GM19467 (cell line): ENCODE results near the gene ATP7A.
"Not testable (repeated sequence)": the region's sequence is repeated elsewhere in the genome, so short reads cannot be mapped to it uniquely, and the experiment has no call there.

Source experiments
- ATAC-seq: cut with Tn5 transposase; IDR thresholded peaks from one replicate; pipeline ENCODE4 v1.9.1; 2021; ENCODE audit warnings: mild to moderate bottlenecking, moderate library complexity; ENCODE audit not compliant: unreplicated experiment

The ATP7A gene

DNA sequence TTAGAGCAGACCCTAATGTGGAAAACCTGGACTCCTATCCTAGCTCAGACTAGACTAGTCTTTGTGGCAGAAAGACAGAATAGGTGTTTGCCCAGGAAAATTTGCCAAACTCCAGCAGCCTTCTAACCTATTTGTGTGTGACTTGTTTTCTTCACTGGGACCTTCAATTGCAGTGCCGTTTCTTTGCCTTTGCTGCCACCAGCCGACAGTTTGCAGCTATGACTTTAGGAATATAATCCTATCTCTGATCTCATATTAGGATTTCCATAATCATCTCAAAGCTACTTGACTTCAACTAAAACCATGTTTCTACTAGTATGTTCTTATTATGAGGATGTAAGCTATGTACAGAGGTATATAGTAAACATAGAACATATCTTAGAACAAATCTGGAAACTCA lies 119.2 kb downstream of the ATP7A start:
- no peak for ATAC-seq

DNA sequence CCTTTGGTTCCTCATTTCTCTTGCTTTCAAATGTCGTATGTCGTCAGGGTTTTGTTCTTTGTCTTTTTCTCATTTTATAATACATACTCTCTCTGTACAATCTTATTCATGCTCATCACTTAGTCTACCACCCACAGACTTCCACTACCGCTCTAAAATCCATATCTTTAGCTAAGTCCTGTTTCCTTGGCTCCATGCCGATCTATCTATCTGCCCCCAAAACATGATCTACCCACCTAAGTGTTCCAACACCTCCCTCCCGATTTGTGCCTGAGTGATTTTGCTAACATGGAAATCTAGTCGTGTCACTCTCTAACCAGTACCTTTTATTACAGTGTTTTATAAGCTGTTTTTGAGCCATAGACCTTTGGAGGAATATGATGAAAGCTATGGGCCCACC lies 124.6 kb downstream of the ATP7A start:
- ATAC-seq, result no peak

DNA sequence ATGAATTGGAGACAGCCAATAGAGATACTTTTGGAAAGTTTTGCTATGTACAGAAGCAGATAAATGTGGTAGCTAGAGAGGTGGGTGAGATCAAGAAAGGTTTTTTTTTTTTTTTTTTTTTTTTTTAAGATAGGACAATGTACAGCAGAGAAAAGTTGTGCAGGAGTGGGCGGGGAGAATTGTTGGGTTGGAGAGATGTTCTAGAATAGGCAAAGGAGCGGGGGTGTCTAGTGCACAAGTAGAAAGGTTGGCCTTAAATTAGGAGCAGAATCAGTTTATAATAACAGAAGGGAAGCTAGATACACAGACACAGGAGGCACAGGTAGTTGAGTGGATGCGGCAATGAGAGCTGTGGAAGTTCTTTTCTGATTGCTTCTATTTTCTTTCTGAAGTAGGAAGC lies 127.4 kb downstream of the ATP7A start:
- no peak for ATAC-seq

DNA sequence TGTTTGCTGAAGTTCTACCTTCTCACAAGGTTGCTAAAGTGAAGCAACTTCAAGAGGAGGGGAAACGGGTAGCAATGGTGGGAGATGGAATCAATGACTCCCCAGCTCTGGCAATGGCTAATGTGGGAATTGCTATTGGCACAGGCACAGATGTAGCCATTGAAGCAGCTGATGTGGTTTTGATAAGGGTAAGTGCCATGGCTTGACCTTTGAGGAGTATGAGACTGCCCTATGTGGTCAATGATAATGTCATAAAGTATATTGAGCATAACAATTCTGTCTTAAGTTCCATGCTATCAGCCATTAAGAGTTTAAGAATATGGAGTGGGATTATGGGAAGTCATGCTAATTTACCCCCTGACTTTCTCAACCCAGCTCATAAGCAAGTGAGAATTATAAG lies 132.1 kb downstream of the ATP7A start:
- ATAC-seq, result no peak

DNA sequence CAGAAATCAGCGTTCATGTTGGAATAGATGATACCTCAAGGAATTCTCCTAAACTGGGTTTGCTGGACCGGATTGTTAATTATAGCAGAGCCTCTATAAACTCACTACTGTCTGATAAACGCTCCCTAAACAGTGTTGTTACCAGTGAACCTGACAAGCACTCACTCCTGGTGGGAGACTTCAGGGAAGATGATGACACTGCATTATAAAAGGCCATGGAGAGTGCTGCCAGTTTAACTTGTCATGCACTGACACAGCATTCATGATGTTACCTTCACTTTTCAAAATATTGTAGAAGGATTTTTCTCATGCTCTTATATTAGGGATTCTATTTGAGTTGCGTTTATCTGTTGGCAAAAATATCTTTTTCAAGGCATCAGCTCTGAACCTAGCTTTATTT lies 135.9 kb downstream of the ATP7A start:
- no peak for ATAC-seq

DNA sequence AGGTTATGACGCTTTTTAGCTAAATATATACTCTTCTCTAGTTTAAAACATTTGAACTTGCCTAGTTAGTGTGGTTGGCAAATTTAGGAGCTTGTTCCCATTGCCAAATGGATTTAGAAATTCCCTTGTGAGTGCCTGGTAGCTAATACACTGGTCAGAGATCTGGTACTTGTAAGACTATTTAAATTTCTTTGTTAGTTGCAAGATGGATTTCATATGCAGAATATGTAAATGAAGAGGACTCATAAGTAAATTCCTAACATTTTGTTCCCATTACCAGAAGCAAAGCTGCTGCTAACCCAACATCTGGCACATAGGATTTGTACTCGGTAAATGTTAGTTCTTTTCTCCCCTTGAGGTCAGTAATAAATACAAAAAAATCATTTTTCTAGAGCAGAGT lies 137.6 kb downstream of the ATP7A start:
- no peak for ATAC-seq

DNA sequence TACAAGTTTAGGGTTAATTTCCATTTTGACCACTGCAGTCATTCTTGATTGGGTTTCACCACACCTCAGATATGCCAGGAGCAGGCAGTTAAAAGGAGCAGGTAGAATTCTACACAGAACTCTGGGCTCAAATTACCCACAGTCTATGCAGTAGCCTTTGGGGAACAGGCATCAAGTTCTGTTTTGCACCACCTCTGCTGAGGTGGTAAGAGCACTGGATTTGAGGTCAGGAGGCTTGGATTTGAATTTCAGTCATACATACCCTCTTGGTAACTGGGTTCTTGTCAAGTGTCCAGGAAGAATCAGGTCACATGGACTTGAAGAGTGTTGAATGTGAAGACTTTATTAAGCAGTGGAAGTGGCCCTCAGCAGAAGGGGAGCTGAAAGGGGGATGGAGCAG lies 153.2 kb downstream of the ATP7A start:
- ATAC-seq, result no peak

DNA sequence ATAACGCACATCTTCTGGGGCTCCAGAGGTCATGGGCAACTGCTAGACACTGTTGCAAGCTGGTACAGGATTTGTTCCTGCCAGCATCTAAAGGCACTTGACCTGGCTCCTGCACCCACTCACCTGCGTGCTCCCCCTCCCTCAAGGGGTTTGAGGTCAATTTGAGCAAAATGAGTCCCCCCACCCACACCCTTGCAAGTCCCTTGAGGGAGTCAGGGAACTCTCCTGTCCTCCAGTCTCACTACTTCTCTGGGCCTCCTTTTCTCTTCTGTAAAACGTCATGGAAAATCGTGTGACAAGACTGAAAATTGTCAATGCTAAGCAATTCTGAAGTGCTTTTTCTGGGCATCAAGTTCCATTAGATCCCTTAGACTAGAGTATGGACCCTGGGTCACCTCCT lies 153.7 kb downstream of the ATP7A start:
- ATAC-seq, result no peak

DNA sequence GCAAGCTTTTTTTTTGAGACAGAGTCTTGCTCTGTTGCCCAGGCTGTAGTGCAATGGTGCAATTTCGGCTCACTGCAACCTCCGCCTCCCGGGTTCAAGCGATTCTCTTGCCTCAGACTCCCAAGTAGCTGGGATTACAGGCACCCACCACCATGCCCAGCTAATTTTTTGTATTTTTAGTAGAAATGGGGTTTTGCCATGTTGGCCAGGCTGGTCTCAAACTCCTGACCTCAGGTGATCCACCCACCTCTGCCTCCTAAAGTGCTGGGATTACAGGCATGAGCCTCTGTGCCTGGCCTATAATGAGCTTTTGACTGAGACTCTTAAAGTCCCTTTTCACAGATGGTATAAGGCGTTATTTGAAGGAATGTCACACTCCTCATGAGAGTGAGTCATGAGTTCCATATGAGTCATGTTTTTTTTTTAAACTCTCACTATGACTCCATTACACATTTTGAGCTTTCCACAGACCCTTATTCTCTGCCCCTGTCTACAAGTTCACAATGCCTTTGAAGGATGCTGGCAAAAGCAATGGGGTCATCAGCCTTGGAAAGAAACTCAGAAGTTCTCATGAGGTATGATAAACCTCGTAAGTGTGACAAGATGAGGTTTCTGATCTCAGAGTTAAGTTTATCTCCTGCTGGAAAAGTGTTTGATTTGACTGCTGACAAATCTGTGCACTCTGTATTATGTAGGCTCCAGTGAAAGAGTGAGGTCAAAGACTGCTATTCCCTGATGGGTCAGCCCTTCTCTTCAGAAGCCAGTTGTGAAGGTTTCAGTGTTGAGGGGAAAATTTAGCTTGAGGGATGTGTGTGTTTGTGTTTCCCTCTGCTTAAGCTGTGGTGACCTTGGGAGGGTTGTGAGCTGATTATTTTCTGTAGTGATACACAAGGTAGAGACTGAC lies 154.5 kb downstream of the ATP7A start:
- ATAC-seq, result peak; percentile 72

DNA sequence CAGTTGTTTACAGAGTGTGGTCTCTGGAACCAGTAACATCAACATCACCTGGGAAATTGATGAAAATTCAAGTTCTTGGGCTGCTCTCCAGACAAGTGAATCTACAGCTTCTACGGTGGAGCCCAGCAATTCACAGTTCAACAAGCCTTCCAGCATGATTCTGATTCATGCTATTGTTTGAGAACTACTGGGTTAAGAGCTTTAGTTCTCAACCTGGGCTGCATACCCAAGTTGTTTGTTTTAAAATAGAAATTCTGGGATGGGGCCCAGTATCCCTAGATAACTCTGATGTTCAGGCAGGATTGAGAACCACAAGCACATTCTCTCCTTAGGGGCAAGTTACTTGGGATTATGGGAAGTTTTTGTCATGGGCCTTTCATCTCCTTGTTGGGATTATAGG lies 155.6 kb downstream of the ATP7A start:
- ATAC-seq, result no peak

DNA sequence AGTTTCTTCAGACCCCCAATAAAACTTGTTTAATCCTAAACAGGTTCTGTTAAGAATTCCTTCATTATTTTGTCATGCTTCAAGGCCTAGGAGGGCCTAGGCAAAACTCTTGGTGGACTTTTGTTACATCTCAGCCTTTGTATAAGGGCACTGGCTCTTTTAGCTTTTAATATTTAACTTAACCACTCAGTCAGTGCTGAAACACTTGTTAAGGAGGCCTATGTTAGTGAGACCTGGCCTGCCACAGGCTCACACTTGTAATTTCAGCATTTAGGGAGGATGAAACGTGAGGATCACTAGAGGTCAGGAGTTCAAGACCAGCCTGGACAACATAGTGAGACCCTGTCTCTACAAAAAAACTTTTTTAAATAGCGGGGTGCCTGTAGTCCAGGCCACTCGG lies 160.8 kb downstream of the ATP7A start:
- ATAC-seq, result no peak

DNA sequence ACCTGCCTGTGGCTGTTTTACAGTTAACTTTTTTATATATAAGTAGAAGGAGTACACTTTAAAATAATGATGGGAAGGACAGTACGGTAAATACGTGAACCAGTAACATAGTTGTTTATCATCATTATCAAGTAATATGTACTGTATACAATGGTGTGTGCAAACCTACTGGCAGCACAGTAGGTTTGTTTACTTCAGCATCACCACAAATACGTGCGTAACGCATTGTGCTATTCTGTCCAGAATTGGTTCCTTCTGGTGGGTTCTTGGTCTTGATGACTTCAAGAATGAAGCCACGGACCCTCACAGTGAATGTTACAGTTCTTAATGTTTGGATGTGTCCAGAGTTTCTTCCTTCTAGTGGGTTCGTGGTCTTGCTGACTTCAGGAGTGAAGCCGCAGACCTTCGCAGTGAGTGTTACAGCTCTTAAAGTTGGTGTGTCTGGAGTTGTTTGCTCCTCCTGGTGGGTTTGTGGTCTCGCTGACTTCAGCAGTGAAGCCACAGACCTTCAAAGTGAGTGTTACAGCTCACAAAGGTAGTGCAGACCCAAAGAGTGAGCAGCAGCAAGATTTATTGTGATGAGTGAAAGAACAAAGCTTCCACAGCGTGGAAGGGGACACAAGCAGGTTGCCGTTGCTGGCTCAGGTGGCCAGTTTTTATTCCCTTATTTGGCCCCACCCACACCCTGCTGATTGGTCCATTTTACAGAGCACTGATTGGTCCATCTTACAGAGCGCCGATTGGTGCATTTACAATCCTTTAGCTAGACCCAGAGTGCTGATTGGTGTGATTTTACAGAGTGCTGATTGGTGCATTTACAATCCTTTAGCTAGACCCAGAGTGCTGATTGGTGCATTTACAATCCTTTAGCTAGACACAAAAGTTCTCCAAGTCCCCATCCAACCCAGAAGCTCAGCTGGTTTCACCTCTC lies 162.9 kb downstream of the ATP7A start:
- not testable (repeated sequence) for ATAC-seq

DNA sequence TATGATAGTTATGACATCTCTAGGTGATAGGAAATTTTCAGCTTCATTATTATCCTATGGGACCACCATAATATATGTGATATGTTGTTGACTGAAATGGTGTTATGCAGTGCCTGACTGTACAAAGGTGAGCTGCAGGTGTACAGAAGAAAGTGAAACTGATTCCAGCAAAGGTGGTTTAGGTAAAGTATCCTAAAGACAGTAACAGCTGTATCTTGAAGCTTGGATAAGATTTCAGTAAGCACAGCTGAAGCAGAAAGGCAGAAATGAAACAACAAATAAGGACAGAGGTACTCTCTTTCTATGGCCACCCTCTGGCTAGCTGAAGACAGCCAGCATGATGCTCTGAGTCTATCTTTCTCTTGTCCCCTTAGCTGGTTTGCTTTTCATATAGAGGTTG lies 163.6 kb downstream of the ATP7A start:
- ATAC-seq, result no peak

DNA sequence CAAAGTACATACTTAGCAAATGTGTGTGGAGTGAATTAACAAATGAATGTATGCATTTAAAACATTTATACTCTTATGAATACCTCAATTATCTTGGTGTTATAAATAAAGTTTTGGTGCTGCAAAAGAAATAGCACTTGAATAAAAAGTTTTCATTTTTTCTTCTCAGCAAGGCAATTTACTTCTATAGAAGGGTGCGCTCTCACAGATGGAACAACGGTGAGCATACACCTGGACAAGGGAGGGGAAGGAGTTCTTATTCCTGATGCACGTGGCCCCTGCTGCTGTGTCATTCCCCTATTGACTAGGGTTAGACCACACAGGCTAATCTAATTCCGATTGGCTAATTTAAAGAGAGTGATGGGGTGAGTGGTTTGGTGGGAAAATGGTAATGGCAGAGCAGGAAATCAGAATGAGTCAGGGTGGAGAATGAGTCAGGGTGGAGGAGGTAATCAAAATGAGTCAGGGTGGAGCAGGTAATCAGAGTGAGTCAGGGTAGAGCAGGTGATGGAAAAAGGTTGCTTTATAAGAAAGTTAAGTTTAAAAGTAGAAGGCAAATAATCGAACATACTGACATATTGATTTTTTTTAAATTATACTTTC lies 165.4 kb downstream of the ATP7A start:
- no peak for ATAC-seq

DNA sequence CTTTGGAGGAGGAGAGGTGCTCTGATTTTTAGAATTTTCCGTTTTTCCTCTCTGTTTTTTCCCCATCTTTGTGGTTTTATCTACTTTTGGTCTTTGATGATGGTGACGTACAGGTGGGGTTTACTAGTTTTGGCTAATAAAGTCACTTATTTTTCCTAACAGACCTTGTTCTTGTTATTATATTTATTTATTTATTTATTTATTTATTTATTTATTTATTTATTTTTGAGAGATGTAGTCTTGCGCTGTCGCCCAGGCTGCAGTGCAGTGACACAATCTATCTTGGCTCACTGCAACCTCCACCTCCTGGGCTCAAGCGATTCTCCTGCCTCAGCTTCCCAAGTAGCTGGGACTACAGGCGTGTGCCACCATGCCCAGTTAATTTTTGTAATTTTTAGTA lies 170.9 kb downstream of the ATP7A start:
- ATAC-seq, result not testable (repeated sequence)

DNA sequence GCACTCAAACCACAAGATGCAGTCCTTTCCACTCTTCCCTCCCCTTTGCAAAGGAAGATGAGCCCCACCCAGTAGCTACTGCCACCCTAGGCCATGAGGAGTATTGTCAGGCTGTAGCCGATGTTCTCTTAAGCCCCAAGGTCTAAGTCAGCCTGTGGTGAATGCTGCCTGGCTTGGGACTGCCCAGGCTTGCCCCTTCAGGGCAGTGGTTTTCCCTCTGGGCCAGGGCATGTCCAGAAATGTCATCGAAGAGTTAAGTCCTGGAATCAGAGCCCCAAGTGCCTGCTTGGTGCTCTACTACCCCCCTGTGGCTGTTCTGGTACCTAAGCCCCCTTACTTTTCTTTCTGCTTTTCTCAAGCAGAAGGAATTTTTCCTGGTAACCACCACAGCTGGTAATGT lies 181.8 kb downstream of the ATP7A start:
- peak; percentile 69 for ATAC-seq

DNA sequence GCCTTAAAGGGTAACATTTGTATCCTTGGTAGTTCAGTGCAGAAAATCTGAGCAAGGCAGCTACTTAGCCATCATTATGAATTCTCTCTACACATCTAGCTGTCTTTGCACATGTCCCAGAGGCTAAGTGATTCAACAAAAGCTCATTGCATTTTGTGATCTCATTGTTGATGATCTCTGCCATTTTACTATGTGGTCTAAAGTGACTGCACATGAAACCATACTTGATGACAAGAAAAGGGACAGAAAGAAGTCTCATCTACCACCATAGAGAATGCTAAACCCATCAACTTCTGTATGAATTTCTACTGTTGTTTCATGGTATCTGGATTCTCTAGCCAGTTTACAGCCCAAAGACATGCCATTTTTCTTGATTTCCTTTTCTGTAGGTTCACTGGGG lies 187.6 kb downstream of the ATP7A start:
- no peak for ATAC-seq
